HG02588 (cell line): ENCODE data around the gene TOLLIP.

Source experiments
- ATAC-seq: cut with Tn5 transposase; IDR thresholded peaks from one replicate; pipeline ENCODE4 v1.9.1; 2021; ENCODE audit warnings: mild to moderate bottlenecking, moderate library complexity; ENCODE audit not compliant: unreplicated experiment

TOLLIP gene

DNA sequence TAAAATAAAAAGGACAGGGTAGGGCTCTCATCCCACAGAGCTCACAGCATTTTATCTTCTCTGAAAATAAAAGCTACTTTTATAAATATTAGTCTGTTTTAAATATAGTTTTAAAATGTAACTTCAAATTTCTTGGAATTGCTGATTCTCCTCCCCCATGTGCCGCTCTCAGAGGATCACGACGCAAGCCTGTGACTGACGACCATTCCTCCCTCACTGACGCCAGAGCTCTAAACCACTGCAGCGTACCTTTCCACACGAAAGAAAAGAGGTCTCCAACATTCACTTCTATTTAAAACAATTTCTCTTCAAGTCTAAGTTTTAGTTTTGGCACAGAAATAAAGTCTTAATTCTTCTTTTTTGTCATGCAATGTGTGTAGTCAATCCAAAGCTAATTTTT, 9.3 kb downstream of the TOLLIP start:
- ATAC-seq = no peak

DNA sequence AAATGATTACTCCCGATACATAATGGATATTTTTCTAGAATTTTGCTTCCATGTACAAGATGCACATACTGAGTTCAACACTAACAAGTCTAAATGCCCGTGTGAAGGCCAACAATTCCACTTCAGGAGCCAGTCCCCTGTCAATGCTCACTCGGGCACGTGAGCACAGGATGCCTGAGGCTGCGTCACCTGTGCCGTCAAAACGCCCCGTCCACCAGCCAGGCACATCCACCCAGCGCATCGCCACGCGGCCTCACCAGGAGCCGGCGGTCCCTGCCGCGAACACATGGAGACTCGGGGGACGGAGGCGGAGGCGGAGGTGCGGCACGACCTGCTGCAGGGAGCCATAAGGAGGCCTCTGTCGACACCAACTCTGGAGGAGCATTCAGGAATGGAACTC, 9.8 kb downstream of the TOLLIP start:
- no peak for ATAC-seq

- no peak for ATAC-seq
Measured at GRCh38 chr11:1298695-1299492, 10.5 kb downstream of the TOLLIP start.

DNA sequence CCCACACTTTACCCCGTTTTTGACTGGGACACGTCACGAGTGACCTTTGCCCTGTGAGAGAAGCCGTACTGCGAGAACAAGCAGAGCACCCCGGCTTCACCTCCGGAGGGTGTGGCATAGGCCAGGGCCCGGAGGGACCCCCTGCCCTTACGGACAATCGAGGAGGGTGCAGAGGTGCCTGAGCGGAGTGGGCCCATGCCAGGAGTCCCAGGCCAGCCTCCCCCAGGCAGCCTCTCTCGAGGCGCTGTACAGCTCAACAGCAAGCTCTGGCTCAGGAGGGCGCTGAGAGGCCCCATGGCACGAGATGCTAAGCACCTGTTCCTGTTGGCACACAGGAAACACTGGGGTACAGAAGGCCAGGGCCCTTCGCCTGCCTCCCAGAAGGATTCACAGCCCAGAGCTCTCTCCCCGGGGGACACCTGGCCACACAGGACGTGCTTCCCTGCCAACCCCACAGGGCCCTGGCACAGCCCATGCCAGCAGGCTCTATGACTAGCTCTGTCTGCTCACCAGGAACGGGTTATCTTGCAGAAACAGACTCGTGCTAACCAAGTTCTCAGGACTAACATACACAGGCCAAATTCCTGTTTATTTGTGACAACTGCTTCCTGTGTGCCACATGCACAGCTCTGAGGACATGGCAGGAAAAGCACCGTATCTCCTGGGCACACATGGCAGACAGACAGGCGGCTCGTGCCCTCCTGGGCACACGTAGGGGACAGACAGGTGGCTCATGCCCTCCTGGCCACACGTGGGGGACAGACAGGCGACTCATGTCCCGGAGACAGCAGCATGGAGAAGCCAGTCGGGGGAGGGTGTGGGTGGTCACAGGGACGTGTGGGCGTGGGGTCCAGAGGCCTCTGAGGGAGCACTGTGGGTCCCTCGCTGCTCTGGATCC, 11.6 kb downstream of the TOLLIP start:
- ATAC-seq = no peak

GRCh38 chr11:1297011-1297575, 12.3 kb downstream of the TOLLIP start:
- ATAC-seq = no peak

- no peak for ATAC-seq
Measured at GRCh38 chr11:1296287-1296686, 13.1 kb downstream of the TOLLIP start.

DNA sequence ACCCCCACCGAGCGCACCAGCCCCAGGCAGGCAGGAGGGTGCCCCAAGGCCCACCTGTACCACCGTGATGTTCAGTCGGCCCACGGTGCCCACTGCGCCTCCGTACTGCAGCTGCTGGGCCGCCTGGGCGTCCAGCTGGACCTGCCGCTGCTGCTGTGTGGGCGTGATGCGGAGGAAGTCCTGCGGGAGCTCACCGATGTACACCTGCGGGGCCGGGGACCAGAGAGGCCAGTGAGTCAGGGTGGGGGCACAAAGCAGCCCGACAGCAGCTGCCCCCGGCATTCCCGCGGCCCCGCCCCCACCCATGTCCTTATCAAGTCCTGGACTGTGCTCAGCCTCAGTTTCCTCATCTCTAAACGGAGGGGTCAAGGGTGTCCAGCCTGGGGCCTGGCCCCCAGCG, 13.8 kb downstream of the TOLLIP start:
- no peak for ATAC-seq

DNA sequence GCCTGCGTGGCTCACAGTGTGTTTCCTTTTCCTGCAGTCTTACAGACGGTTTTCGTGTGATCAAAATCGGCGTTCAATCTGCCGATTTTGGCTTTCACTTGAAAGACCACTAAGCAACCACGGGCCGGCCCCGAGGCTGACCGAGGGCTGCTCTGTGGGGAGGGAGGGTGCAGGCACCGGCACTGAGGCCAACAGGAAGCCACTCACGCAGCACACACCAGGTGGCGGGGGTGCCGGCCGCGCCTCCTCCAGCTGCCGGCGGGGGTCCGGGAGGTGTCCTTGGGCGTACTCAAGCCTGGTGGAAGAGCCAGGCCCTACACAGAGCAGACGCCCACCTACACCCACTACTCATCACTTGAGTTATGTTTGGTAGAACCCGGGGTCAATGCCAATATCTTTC, 14.3 kb downstream of the TOLLIP start:
- no peak for ATAC-seq

DNA sequence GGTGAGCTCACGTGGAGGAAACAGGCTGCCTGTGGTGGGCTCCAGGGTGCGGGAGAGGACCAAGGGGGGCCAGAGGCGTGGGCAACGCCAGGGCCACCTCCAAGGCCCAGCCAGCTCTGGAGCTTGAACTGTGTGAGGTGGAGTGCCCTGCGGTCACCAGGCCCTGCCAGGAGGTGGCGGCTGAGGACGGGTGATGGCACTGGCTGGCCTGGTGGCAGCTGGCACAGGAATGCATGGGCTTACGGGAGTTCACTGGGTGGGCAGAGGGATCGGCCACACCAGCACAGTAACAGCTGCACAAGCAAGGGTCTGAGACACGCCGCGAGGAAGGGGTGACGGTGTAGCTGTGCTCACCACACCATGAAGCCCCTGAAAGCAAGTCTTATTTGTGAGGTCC, 15.8 kb downstream of the TOLLIP start:
- no peak for ATAC-seq

GRCh38 chr11:1292644-1293618, 16.5 kb downstream of the TOLLIP start:
- no peak for ATAC-seq

DNA sequence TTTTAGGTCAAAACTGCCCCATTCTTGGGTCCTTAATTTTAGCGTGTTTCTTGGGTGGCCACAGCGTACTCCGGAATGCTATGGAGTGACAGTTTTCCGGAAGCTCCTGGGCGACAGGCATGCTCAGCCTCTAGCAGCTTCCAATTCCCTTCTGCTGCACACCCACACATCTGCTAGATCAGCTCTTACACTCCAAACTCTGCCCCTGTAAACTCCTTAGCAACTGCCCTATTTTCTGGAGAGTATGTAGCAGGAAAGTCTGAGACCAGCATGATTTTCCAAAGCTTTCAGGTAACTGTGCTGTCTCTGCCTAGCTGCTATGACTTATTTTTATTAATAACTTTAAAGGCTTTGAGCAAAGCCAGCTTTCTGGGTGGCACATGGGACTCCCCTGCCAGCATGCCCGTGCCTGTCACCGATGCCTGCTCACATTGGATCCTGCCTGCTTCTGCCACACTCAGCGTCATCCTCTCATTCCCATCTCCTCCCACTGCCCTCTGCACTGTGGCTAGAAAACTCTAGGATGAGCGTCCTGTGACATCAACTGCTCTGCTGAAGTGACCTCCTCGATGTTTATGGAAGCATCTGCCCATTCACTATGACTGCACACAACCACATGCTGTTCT, 17.3 kb downstream of the TOLLIP start:
- ATAC-seq = no peak

GRCh38 chr11:1291295-1292017, 18.0 kb downstream of the TOLLIP start:
- no peak for ATAC-seq

DNA sequence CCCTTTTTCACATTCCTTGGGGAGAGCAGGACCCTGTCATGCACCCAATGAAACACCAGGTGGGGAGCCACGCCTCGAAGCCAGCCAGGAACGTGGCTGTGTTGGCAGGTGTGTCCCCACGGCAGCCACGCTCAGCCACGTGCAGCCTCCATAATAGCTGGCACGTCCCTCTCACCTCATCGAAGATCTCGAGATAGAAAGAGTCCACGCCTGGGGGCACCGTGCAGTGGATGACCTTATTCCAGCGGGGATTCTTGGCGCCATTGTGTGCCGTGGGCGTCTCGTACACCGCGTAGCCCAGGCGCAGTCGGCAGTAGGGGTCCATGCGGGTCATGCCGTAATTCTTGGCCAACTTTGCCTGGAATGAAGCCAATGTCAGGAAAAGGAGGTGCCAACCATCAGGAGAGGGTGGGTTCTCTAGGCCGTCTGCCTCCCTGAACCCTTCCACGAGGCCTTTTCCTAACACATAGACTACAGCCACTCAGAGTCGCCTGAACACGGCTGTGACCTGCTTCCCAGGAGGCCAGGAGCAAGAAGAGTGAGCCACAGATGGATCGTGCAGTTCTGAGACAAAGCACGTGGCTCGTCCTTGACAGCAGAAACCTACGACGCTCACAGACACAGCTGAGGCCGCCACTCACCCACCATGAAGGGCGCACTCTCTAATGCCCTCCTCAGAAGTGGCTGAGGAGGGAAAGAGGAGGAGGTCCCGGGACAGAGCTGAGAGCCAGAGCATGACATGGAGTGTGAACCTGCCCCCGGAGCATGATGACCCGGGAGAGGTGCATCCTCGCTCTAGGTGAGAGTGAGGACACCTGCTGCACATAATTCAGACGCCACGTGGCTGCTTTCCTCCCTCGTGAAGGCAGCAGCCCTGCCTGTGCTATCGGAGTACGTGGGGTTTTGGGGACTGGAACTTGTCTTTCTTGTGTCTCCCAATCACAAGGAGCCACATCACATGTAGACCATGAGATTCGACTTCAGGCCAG, 19.1 kb downstream of the TOLLIP start:
- no peak for ATAC-seq

GRCh38 chr11:1289211-1289935, 20.1 kb downstream of the TOLLIP start:
- no peak for ATAC-seq

DNA sequence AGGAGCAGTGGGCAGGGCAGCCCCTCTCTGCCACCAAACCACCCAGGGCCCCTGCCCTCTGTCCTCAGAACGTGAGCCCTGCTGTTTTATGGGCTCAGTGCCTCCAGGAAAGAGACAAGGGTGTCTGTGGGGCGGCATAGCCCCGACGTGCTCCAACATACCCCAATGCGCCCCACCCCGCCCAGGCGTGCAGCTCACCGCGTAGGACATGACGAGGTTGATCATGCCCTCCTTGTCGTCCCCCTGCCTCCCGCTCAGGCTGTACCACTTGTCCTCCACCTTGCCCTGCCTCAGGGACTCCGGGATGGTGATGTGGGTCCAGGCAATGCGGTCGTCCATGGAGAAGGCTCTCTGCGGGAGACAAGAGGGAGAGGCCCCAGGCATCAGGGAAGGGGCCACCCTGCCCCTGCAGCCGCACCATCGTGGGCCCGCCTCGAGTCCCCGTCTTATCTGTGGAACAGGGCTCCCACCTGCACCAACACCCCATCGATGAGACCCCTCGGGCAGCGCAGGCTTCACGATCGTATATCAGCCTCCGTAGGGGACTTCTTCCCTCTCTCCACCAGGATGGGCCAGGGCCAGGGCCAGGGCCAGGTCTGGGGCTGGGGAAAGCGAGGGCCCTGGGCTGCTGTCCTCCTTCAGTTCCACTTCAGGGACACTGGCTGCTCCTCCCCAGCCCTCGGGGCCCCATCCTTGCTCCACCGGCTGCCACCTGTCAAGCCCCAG, 20.8 kb downstream of the TOLLIP start:
- no peak for ATAC-seq

GRCh38 chr11:1287928-1288327, 21.5 kb downstream of the TOLLIP start:
- ATAC-seq = no peak

GRCh38 chr11:1285876-1286275, 23.6 kb downstream of the TOLLIP start:
- ATAC-seq = no peak
